Stimulated activated CD4-positive, alpha-beta T cell treated with anti-CD3 and anti-CD28 coated beads, Interleukin-1b, Interleukin-23, amount 100 ng/mL, for 1 hour (primary cell): ENCODE data around the gene BDP1.
A peak's percentile ranks its signal among the peaks of the same experiment; 100 is the strongest.
"Not testable (repeated sequence)": the region's sequence is repeated elsewhere in the genome, so short reads cannot be mapped to it uniquely, and the experiment has no call there.

Experiments
- DNase-seq, 2 donors: peaks; one replicate each; pipeline ENCODE4 v3.0.0-alpha.2; 2020; ENCODE audit warnings: low read depth in 2 of 2

Gene BDP1

DNA sequence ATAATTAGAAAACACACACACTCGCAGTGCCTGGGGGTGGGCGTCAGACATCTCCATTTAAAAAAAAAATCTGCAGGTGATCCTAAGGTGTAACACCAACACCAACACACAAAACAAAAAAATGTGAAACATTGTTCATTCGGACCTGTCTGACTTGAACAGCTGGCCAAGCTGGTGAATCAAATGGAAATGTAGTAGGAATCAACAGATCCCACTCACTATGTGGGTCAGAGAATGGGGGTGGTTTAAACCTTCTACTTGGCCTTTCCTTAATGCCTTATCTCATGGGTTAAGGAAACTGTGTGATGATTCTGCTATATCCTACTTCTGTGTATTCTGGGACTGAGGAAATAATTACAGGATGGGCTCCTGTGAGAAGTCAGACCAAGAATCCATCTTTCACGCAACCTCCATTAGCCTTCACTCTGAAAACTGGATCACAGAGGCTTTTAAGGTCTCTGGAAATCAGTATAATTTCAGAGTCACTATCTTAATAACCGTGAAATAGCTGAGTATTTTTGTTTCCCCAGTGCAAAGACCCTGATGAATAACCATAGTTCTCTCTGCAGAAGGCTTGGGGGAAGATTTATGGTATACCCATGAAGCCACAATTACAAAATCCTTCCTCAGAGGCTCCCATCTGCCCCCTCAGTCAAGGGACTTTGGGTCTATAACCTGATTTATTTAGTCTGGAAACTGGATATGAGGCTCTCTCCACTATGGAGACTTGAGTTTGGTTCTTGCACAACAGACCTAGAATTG is 114.5 kb downstream of the BDP1 start:
- DNase-seq, result no peak

- DNase-seq, result not testable (repeated sequence)
These were observed 116.4 kb downstream of the BDP1 start for GRCh38 chr5:71571811-71572210.

DNA sequence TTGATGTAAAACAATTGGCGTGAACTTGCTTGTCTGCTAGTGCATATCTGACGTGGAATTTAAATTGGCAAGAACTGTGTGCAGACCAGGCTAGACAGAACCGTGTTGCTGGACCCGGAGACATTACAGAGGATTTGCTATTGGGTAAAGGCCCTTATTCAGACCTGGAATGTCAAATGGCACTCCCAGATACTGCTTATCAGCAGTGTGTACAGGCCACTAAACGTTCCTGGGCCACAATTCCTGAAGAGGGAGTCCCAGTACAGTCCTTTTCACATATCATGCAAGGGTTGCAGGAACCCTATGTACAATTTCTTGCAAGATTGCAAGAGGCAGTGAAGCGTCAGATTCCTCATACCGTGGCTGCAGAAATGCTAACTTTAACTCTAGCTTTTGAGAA is 118.1 kb downstream of the BDP1 start:
- no peak for DNase-seq

DNA sequence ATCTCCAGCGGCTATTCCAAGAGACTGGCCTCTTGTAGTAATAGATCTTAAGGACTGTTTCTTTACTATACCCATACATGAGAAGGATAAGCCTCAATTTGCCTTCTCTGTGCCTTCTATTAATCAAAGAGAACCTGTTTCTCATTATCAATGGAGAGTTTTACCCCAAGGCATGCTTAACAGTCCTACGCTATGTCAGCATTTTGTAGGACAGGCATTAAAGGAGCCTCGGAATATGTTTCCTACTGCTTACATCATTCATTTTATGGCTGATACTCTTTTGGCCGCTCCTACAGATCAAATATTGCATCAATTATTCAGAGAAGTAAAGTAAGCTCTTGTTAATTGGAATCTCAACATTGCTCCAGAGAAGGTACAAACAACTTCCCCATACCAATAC is 120.1 kb downstream of the BDP1 start:
- not testable (repeated sequence) for DNase-seq

- no peak for DNase-seq
These were observed 120.8 kb downstream of the BDP1 start for GRCh38 chr5:71576241-71576640.

- not testable (repeated sequence) for DNase-seq
These were observed 122.4 kb downstream of the BDP1 start for GRCh38 chr5:71577839-71578238.

DNA sequence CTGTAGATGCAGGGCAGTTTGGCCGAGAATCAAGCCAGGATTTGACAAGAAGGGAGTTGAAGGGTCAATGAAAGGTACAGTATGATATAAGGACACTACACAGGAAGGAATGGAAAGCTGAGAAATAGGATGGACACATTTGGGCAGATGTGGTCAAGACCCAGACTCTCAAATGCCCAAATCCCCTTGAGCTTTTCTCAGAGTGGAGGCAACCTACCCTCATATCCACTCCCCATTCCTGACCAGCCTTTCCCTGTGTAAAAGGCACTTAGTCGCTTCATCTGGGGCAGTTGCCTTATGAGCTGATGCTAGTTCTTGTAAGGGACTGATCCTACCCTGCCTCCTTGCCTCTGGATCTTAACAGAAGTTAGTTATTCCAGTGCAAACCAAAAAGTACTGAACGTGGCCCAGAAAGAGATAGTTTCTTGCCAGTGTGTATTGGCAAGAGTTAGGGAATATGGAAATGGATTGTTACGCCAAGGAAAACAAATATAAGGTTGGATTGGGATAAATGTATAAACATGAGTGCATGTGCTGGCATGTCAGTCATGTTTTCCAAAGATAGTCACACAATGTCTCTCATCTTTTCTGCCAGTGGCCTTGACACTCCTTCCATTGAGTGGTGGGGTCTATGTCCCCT is 127.6 kb downstream of the BDP1 start:
- no peak for DNase-seq

DNA sequence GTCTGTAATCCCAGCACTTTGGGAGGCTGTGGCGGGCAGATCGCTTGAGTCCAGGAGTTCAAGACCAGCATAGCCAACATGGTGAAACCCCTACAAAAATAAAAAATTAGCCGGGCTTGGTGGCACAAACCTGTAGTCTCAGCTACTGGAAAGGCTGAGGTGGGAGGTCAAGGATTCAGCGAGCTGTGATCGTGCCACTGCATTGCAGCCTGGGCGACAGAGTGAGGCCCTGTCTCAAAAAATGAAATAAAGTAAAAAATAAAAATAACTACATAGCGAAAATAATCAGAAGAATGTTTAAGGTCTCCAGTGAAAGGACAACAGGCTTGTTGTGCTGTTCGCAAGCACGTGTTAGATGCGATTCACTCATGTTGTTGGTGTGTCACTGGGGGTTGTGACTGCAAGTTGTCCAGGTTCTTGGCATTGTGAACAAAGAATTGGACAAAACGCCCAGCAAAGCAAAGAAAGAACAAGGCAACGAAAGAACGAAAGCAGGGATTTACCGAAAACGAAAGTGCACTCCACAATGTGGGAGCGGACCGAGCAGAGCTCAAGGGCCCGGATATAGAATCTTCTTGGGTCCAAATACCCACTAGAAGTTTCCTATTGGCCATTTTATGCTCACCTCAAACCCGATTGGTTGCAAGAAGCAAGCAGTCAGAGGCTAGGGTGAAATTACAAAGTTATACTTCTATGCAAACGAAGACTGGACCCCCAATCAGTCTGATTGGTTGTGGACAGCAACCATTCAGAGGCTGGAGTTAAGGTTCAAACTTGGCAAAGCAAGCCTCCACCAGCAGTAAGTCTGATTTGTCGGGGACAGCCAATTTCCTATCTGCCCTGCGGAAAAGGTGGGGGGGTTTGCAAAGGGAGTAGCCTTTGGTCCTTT is 130.8 kb downstream of the BDP1 start:
- no peak for DNase-seq

- DNase-seq, result peak; percentile 87 to 91
These were observed 131.7 kb downstream of the BDP1 start, which contains the start of gene MCCC2 for GRCh38 chr5:71586941-71587765. Gene MCCC2 (plus strand): TSS chr5:71587340. CDS start chr5:71587426, 86 bp downstream.

GRCh38 chr5:71587766-71588532 is 132.5 kb downstream of the BDP1 start:
- no peak for DNase-seq

DNA sequence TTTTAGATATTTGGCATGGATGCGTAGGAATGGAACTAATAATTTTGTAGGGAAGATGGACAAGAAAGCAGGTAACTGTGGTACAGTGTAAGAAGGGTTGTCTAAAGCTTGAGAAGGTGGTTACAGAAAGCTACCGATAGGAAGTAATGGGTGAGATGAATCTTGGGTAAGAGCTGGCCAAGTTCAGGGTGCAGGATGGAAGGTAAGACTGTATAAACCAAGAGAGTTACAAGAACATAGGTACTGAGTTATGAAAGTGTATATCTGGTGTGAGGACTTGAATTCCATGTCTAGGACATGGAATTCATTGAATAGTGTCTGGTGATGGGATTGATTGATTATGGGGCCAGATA is 133.1 kb downstream of the BDP1 start:
- no peak for DNase-seq

- DNase-seq, result no peak
These were observed 134.5 kb downstream of the BDP1 start for GRCh38 chr5:71589903-71590302.

DNA sequence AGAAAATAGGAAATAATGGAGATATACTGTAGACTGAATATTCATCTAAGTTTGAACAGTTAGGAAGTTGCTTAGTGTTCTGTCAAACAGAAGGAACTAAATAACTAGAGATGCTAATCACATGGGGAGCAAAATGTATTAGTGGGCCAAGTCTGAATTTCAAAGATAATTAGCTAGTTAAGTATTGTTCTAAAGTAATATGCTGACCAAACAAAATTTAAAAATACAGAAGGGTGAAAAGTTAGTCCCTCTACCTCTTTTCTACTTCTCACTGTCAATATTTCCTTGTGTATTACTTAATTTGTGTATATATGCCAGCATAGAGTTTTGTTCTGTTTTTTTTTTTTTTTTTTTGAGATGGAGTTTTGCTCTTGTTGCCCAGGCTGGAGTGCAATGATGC is 135.6 kb downstream of the BDP1 start:
- no peak for DNase-seq

- DNase-seq, result no peak
These were observed 140.7 kb downstream of the BDP1 start for GRCh38 chr5:71596169-71596568.

DNA sequence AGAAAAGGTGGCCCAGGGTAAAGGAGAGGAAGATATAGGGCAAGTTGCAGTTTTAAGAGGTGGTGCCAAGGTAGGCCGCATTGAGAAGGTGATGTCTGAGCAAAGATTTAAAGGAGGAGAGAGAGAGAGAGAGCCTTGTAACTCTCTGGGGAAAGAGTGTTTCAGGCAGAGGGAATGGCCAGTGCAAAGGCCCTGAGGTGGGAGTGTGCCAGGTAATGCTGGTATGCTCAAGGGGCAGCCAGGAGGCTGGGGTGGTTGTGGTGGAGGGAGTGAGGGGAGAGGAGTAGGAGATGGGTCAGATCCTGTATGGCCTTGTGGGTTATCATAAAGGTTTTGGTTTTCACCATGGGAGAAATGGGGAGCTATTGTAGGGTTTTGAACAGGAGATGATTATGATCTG is 141.6 kb downstream of the BDP1 start:
- no peak for DNase-seq

DNA sequence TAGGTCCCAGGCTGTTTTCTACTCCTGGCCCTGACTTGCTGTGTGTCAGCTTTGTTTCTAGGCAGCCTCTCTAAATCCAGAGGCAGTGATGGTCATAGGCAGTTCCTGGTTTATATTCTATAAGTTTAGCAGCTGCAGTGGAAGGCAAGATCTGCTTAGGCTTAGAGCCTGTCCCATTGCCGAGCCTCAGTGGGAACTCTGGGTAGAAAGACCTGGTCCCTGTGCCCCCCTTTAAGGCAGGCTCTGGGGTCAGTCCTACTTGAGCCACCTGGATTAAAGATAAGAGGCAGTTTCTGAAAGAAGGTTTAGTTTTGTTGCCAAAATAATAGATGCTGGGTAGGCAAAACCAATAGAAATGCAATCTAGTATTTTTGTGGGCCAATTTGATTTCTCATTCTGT is 145.3 kb downstream of the BDP1 start:
- DNase-seq, result no peak

- peak; percentile 33 to 48 for DNase-seq
These were observed 146.0 kb downstream of the BDP1 start for GRCh38 chr5:71601222-71602026.

GRCh38 chr5:71609916-71610315 is 154.5 kb downstream of the BDP1 start:
- DNase-seq, result not testable (repeated sequence)

GRCh38 chr5:71615809-71616208 is 160.4 kb downstream of the BDP1 start:
- no peak for DNase-seq
